Fibroblast of the aortic adventitia (primary cell): Measurements from ENCODE around the gene STAU1. TPM values are rescaled to one million over a fixed set of nuclear protein-coding genes. Genes with fewer than 3 reads are reported as not detected.

Experiments used
- DNase-seq: peaks from one replicate; pipeline ENCODE4 v3.0.0-alpha.2; 2010; ENCODE audit warnings: low read depth
- H3K4me3 ChIP-seq: 2 replicates; pipeline ENCODE4 v1.5.1; 2011; ENCODE audit warnings: low read depth, mild to moderate bottlenecking, control low read depth, low read length, moderate library complexity
- CTCF ChIP-seq: IDR thresholded peaks from 2 replicates; pipeline ENCODE4 v1.5.1; 2011; ENCODE audit warnings: mild to moderate bottlenecking, low read length, control low read depth, inconsistent platforms; ENCODE audit not compliant: insufficient read depth
- total RNA-seq: library from RNA; depleted of rRNA; stranded (reverse); fragments of >200 nt; gene quantifications from 2 replicates; pipeline ENCODE4 v1.2.3, GENCODE V29; 2012; ENCODE audit warnings: low replicate concordance

STAU1 gene
- total RNA-seq, 1 donor, result 60.0 TPM

DNA sequence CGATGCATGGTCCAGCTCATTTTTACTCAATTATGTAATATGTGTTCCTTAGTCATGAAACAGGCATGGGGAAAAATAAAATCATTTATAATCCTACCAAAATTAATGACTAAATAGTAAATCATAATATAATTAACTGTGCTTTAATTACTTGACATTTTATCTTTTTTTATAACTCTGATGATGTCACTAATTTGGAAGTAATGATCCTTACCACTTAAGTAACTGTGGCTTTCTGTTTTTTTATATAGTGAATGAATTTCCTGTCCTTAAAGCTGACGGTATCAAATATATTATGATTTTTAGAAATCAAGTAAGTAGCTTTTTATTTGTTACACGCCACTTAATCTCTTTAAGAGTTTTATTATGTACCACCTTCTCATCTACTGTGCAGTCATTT, 109.8 kb downstream of the STAU1 start:
- TF ChIP-seq CTCF, result no peak
- H3K4me3 ChIP-seq, result no peak overlapping the region
- DNase-seq, result no peak

- no peak overlapping the region for H3K4me3 ChIP-seq
- DNase-seq, result no peak
- no peak for TF ChIP-seq CTCF
Measured at GRCh38 chr20:49074521-49074920, 113.6 kb downstream of the STAU1 start.

Other genes starting within 250 kb of the STAU1 start
- 33.6 and 154 TPM in 2 replicates for gene CSE1L, start 142.0 kb downstream of the STAU1 start, total RNA-seq
- 29.3 and 42.8 TPM in 2 replicates for gene DDX27, start 31.1 kb upstream of the STAU1 start, total RNA-seq
- gene ZNFX1, start 89.7 kb upstream of the STAU1 start, total RNA-seq, result 41.5 and 54.5 TPM in 2 replicates